Trophoblast cell (in vitro differentiated cells and primary cell): ENCODE results near the gene PNPLA5.

ENCODE experiments used
- DNase-seq, 2 donors: peaks; one replicate each; pipeline ENCODE4 v3.0.0-alpha.2; 2016
- H2AFZ ChIP-seq: 2 replicates; pipeline ENCODE4 v1.6.1; 2013; ENCODE audit warnings: low read length, moderate library complexity, mild to moderate bottlenecking; ENCODE audit not compliant: insufficient read depth, poor library complexity
- H2AK5ac ChIP-seq: 2 replicates; pipeline ENCODE4 v1.6.1; 2013; ENCODE audit warnings: mild to moderate bottlenecking, low read length
- H2BK120ac ChIP-seq: 2 replicates; pipeline ENCODE4 v1.6.1; 2013; ENCODE audit warnings: low read length, mild to moderate bottlenecking, moderate library complexity; ENCODE audit not compliant: insufficient read depth, poor library complexity
- H2BK12ac ChIP-seq: 2 replicates; pipeline ENCODE4 v1.6.1; 2013; ENCODE audit warnings: mild to moderate bottlenecking, low read length, moderate library complexity
- H2BK5ac ChIP-seq: 2 replicates; pipeline ENCODE4 v1.6.1; 2013; ENCODE audit warnings: low read length, low read depth, moderate library complexity, mild to moderate bottlenecking; ENCODE audit not compliant: poor library complexity
- H3K14ac ChIP-seq: 2 replicates; pipeline ENCODE4 v1.6.1; 2013; ENCODE audit warnings: mild to moderate bottlenecking, low read length
- H3K18ac ChIP-seq: 2 replicates; pipeline ENCODE4 v1.6.1; 2013; ENCODE audit warnings: mild to moderate bottlenecking, low read length
- H3K23ac ChIP-seq: 2 replicates; pipeline ENCODE4 v1.6.1; 2013; ENCODE audit warnings: low read length
- H3K27ac ChIP-seq: 2 replicates; pipeline ENCODE4 v1.5.1; 2013; ENCODE audit warnings: low read depth, mild to moderate bottlenecking, inconsistent platforms, low read length, moderate library complexity
- H3K27me3 ChIP-seq: 2 replicates; pipeline ENCODE4 v1.6.1; 2013; ENCODE audit warnings: inconsistent platforms, mild to moderate bottlenecking, low read length, moderate library complexity; ENCODE audit not compliant: insufficient read depth
- H3K36me3 ChIP-seq, 2 experiments: 1 replicate in 1 of 2; 2 replicates in 1 of 2; pipeline ENCODE4 v1.6.1; 2013; ENCODE audit warnings: low read length in 2 of 2, mild to moderate bottlenecking in 2 of 2, moderate library complexity in 1 of 2; ENCODE audit not compliant: insufficient read depth in 2 of 2, control insufficient read depth in 1 of 2
- H3K4ac ChIP-seq: 2 replicates; pipeline ENCODE4 v1.6.1; 2013; ENCODE audit warnings: low read depth, mild to moderate bottlenecking, low read length, moderate library complexity
- H3K4me1 ChIP-seq, 2 experiments: 1 replicate in 1 of 2; 2 replicates in 1 of 2; pipeline ENCODE4 v1.6.1; 2013; ENCODE audit warnings: low read length in 2 of 2, mild to moderate bottlenecking in 2 of 2, moderate library complexity in 1 of 2; ENCODE audit not compliant: insufficient read depth in 2 of 2, control insufficient read depth in 1 of 2
- H3K4me2 ChIP-seq: 2 replicates; pipeline ENCODE4 v1.6.1; 2013; ENCODE audit warnings: inconsistent platforms, mild to moderate bottlenecking, low read length, moderate library complexity
- H3K4me3 ChIP-seq: 2 replicates; pipeline ENCODE4 v1.5.1; 2013; ENCODE audit warnings: mild to moderate bottlenecking, low read depth, low read length, inconsistent platforms
- H3K79me1 ChIP-seq: one replicate; pipeline ENCODE4 v1.6.1; 2013; ENCODE audit warnings: low read length
- H3K79me2 ChIP-seq: 2 replicates; pipeline ENCODE4 v1.6.1; 2013; ENCODE audit warnings: low read length, mild to moderate bottlenecking; ENCODE audit not compliant: control insufficient read depth, insufficient read depth, poor library complexity
- H3K9ac ChIP-seq: 2 replicates; pipeline ENCODE4 v1.6.1; 2013; ENCODE audit warnings: mild to moderate bottlenecking, low read length
- H3K9me3 ChIP-seq: 2 replicates; pipeline ENCODE4 v1.6.1; 2013; ENCODE audit warnings: low read depth, mild to moderate bottlenecking, control low read depth, inconsistent platforms, low read length; ENCODE audit not compliant: insufficient read depth
- H4K12ac ChIP-seq: 2 replicates; pipeline ENCODE4 v1.6.1; 2013; ENCODE audit warnings: low read depth, mild to moderate bottlenecking, low read length, moderate library complexity
- H4K8ac ChIP-seq: 2 replicates; pipeline ENCODE4 v1.6.1; 2013; ENCODE audit warnings: low read depth, mild to moderate bottlenecking, low read length, moderate library complexity
- H4K91ac ChIP-seq: one replicate; pipeline ENCODE4 v1.6.1; 2013; ENCODE audit warnings: low read depth, mild to moderate bottlenecking, low read length, moderate library complexity
- WGBS: extraction: QIAGEN DNeasy Blood & Tissue Kit; methylation state at CpG from one replicate; pipeline ENCODE4 v1.1.7; 2013; ENCODE audit warnings: missing lambda C conversion rate; ENCODE audit not compliant: insufficient read length, insufficient coverage; ENCODE audit errors: extremely low coverage; 5-methylcytosine and 5-hydroxymethylcytosine counted together

The PNPLA5 gene

GRCh38 chr22:43835166-43835565 lies 56.6 kb downstream of the PNPLA5 start:
- H3K23ac ChIP-seq = no peak overlapping the region
- H4K12ac ChIP-seq = no peak overlapping the region
- no peak overlapping the region for H3K9ac ChIP-seq
- no peak overlapping the region for H2BK120ac ChIP-seq
- H3K27ac ChIP-seq = no peak overlapping the region
- H4K91ac ChIP-seq = no peak overlapping the region
- H3K4me1 ChIP-seq = no peaks in the 10 kb centered on the region
- H3K4ac ChIP-seq = no peak overlapping the region
- H3K79me1 ChIP-seq = no peaks in the 10 kb centered on the region
- H2AK5ac ChIP-seq = no peak overlapping the region
- no peaks in the 10 kb centered on the region for H3K36me3 ChIP-seq
- H3K4me2 ChIP-seq = no peak overlapping the region
- no peak overlapping the region for H2AFZ ChIP-seq
- H3K18ac ChIP-seq = no peak overlapping the region
- H2BK5ac ChIP-seq = no peak overlapping the region
- no peak for DNase-seq
- H3K79me2 ChIP-seq = no peaks in the 10 kb centered on the region
- H3K9me3 ChIP-seq = peaks cover 2% of the 10 kb centered on the region
- H3K27me3 ChIP-seq = no peaks in the 10 kb centered on the region
- no peak overlapping the region for H2BK12ac ChIP-seq
- no CpG with 5 or more reads among the region's 12 CpGs for WGBS
- H3K14ac ChIP-seq = no peak overlapping the region
- H3K4me3 ChIP-seq = no peak overlapping the region
- H4K8ac ChIP-seq = no peak overlapping the region

GRCh38 chr22:43833286-43834240 lies 58.2 kb downstream of the PNPLA5 start:
- Histone ChIP-seq H3K4me1 (no peaks in the 10 kb centered on the region), H3K27ac (no peak overlapping the region), H2BK5ac (no peak overlapping the region), H3K4ac (no peak overlapping the region), H4K91ac (no peak overlapping the region), H3K18ac (no peak overlapping the region), H3K4me2 (no peak overlapping the region), H3K23ac (no peak overlapping the region), H3K36me3 (no peaks in the 10 kb centered on the region), H4K8ac (no peak overlapping the region), H2AFZ (no peak overlapping the region), H2AK5ac (no peak overlapping the region), H3K14ac (no peak overlapping the region), H3K27me3 (no peaks in the 10 kb centered on the region), H3K4me3 (no peak overlapping the region), H4K12ac (no peak overlapping the region), H3K79me2 (no peaks in the 10 kb centered on the region), H3K9ac (no peak overlapping the region), H3K9me3 (peaks cover 2% of the 10 kb centered on the region), H2BK12ac (no peak overlapping the region), H2BK120ac (no peak overlapping the region), H3K79me1 (no peaks in the 10 kb centered on the region)
- DNase-seq = no peak
- no CpG with 5 or more reads among the region's 36 CpGs for WGBS

- Histone ChIP-seq H2BK5ac (no peak overlapping the region), H3K27me3 (no peaks in the 10 kb centered on the region), H4K91ac (no peak overlapping the region), H3K27ac (no peak overlapping the region), H4K12ac (no peak overlapping the region), H3K9me3 (peaks cover 2% of the 10 kb centered on the region), H2AK5ac (no peak overlapping the region), H3K23ac (no peak overlapping the region), H2BK12ac (no peak overlapping the region), H2AFZ (no peak overlapping the region), H4K8ac (no peak overlapping the region), H2BK120ac (no peak overlapping the region), H3K4me3 (no peak overlapping the region), H3K79me1 (no peaks in the 10 kb centered on the region), H3K36me3 (no peaks in the 10 kb centered on the region), H3K4me2 (no peak overlapping the region), H3K4ac (no peak overlapping the region), H3K79me2 (no peaks in the 10 kb centered on the region), H3K9ac (no peak overlapping the region), H3K4me1 (no peaks in the 10 kb centered on the region), H3K18ac (no peak overlapping the region), H3K14ac (no peak overlapping the region)
- no peak for DNase-seq
- no CpG with 5 or more reads among the region's 18 CpGs for WGBS
These were observed 59.2 kb downstream of the PNPLA5 start for GRCh38 chr22:43832393-43833265.

- Histone ChIP-seq H3K4me1 (no peaks in the 10 kb centered on the region), H4K91ac (no peak overlapping the region), H3K79me2 (no peaks in the 10 kb centered on the region), H3K27ac (no peak overlapping the region), H3K4me3 (no peak overlapping the region), H3K27me3 (no peaks in the 10 kb centered on the region), H2AFZ (no peak overlapping the region), H3K9me3 (peaks cover 2% of the 10 kb centered on the region), H2AK5ac (no peak overlapping the region), H3K4me2 (no peak overlapping the region), H3K4ac (no peak overlapping the region), H3K9ac (no peak overlapping the region), H3K23ac (no peak overlapping the region), H2BK12ac (no peak overlapping the region), H3K36me3 (no peaks in the 10 kb centered on the region), H4K8ac (no peak overlapping the region), H2BK5ac (no peak overlapping the region), H4K12ac (no peak overlapping the region), H3K18ac (no peak overlapping the region), H3K14ac (no peak overlapping the region), H3K79me1 (no peaks in the 10 kb centered on the region), H2BK120ac (no peak overlapping the region)
- WGBS = no CpG with 5 or more reads among the region's 33 CpGs
- no peak for DNase-seq
These were observed 60.0 kb downstream of the PNPLA5 start for GRCh38 chr22:43831561-43832392.
